ENCODE measurements around the gene DGKB.

Gene DGKB

DNA sequence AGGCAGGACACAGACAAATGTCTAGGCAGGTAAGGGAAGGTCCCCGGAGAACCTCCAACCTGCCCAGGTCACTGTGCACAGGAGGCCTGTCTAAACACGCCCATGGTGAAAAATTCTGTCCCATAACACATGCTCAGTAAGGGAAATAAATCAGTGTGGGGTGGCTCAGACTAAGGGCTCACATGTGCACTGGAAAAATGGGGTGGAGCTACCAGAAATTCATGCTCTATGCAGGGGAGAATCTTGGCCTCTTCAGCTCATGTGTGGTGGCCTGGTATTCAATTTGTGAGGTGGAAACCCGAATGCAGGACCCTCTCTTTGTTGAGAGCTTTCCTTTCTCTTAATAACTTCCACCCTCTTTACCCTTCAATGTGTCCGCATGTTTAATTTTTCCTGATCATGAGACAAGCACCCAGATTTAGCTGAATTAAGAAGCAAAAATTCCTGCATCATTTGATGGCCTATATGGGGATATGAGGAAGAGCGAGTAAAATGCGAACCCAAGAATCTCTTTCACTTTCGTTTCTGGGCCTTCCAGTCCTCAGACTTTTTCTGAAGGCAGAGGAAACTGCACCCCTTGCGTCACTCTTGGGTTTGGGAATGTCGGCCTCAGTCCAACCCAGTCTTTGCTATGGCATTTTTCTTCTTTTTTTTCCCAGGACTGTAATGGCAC is 163.2 kb downstream of the DGKB start:
- in situ Hi-C loops (cut with HindIII; ENCODE audit: low pct_ligation_motif_present, low pct_unique_long_range_greater_than_20kb, low sequenced_read_pairs), result no loop called here

DNA sequence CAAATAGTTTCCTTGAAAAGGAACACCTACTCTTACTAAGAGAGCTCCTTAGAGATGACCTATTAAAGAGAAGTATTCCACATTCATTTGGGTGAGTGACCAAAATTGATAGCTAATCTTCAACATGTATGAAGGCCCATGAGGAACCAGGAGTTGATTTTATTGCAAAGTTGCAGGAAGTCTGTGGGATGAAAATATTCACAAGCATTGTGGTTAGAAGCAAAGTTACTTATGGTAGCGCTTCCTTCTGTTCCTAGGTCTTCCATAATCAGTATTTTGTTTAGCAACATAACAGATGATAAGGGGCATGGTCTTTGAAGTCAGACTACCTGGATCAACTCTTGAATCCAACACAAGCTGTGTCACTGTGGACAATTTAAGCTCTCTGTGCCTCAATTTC is 164.5 kb downstream of the DGKB start:
- in situ Hi-C loops (cut with HindIII; ENCODE audit: low pct_ligation_motif_present, low pct_unique_long_range_greater_than_20kb, low sequenced_read_pairs), result no loop called here
- DNase-seq, result no peak

More for the DNA sequence above, 163.2 kb downstream of the DGKB start:
- peak; percentile 10 for DNase-seq

GRCh38 chr7:14734839-14735321 is 167.7 kb downstream of the DGKB start:
- in situ Hi-C loops (cut with HindIII; ENCODE audit: low pct_ligation_motif_present, low pct_unique_long_range_greater_than_20kb, low sequenced_read_pairs), result no loop called here
- peak; percentile 43 for DNase-seq

- in situ Hi-C loops (cut with HindIII; ENCODE audit: low pct_ligation_motif_present, low pct_unique_long_range_greater_than_20kb, low sequenced_read_pairs), result no loop called here
- no peak for DNase-seq
Observed at GRCh38 chr7:14720785-14721184, 181.8 kb downstream of the DGKB start.

- in situ Hi-C loops (cut with HindIII; ENCODE audit: low pct_ligation_motif_present, low pct_unique_long_range_greater_than_20kb, low sequenced_read_pairs), result no loop called here
- peak; percentile 45 for DNase-seq
Observed at GRCh38 chr7:14717816-14718215, 184.7 kb downstream of the DGKB start.

DNA sequence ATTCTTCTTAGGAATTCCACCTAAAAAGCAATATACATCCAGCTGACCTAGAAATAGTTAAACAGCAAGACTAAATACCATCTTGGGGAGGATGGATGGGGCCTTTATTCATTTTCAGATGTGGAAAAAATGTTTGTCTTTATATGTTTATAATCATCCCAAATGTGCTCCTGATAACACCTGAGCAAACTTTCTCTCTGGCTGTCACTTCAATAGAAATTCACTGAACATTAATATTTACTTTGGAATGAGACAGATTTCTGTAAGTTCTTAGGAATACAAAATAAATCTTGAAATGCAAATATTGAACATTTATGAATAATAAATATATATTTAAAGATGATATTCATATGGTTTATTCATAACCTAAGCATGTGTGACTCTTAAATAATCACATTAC is 185.4 kb downstream of the DGKB start:
- in situ Hi-C loops (cut with HindIII; ENCODE audit: low pct_ligation_motif_present, low pct_unique_long_range_greater_than_20kb, low sequenced_read_pairs), result no loop called here
- DNase-seq, result no peak

DNA sequence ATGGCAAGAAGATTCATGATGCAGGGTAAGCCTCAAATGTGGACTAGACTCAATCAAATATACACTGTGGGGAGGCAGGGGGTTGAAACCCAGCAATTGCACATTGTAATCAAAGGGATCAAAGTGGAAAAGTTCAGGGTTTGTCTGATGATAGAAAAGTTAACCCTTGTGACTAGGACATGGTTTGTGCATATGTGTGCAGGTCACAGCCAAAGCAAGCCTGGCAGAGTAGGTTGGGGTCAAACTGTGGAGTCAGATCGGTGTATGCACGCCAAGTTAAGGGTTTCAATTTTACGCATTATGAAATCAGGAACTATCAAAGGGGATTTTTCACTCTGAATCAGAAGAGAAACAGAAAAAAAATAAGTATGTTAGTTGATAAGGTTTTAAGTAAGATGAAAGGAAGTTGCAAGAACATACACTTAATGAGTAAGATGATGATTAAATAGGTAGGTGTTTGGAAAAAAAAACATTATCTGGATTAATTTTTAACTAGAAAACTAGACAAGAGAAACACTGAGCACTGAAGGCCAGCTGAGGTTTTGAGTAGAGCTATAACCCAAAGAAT is 188.3 kb downstream of the DGKB start:
- DNase-seq, result no peak
- in situ Hi-C loops (cut with HindIII; ENCODE audit: low pct_ligation_motif_present, low pct_unique_long_range_greater_than_20kb, low sequenced_read_pairs), result no loop called here

- peak; percentile 21 for DNase-seq
- in situ Hi-C loops (cut with HindIII; ENCODE audit: low pct_ligation_motif_present, low pct_unique_long_range_greater_than_20kb, low sequenced_read_pairs), result no loop called here
Observed at GRCh38 chr7:14698239-14698638, 204.3 kb downstream of the DGKB start.

- DNase-seq, result no peak
- in situ Hi-C loops (cut with HindIII; ENCODE audit: low pct_ligation_motif_present, low pct_unique_long_range_greater_than_20kb, low sequenced_read_pairs), result no loop called here
Observed at GRCh38 chr7:14697684-14698083, 204.9 kb downstream of the DGKB start.

DNA sequence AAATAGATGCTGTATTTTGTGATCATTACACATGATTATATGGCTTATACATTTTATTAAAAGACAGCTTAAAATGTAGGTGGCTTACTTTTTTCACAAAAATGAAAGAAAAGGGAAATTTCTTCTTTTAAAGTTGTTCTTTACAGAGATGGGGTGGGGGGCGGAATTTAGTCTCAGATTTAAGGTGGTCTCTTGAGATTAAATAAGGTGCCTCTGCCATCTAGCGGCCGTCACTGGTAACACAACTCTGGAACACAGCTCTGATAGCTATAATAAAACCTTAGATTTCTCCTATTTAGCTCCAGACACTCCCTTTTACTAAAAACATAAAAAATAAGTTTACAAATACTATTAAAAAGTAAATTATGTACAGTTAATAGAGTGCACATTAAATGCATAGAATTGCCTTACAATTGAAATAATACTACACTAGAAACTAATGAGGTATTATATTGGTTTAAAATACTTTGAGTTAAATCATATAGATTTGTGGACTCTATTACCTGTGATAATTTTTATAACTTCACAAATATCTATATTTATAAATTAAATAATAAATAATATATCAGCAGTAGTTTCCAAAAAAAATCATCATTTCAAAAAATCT is 210.9 kb downstream of the DGKB start:
- in situ Hi-C loops (cut with HindIII; ENCODE audit: low pct_ligation_motif_present, low pct_unique_long_range_greater_than_20kb, low sequenced_read_pairs), result no loop called here
- peak; percentile 49 for DNase-seq

GRCh38 chr7:14691034-14691433 is 211.5 kb downstream of the DGKB start:
- in situ Hi-C loops (cut with HindIII; ENCODE audit: low pct_ligation_motif_present, low pct_unique_long_range_greater_than_20kb, low sequenced_read_pairs), result no loop called here
- DNase-seq, result no peak

GRCh38 chr7:14690486-14690885 is 212.1 kb downstream of the DGKB start:
- no peak for DNase-seq
- in situ Hi-C loops (cut with HindIII; ENCODE audit: low pct_ligation_motif_present, low pct_unique_long_range_greater_than_20kb, low sequenced_read_pairs), result no loop called here

- no peak for DNase-seq
- in situ Hi-C loops (cut with HindIII; ENCODE audit: low pct_ligation_motif_present, low pct_unique_long_range_greater_than_20kb, low sequenced_read_pairs), result no loop called here
Observed at GRCh38 chr7:14690075-14690474, 212.5 kb downstream of the DGKB start.

DNA sequence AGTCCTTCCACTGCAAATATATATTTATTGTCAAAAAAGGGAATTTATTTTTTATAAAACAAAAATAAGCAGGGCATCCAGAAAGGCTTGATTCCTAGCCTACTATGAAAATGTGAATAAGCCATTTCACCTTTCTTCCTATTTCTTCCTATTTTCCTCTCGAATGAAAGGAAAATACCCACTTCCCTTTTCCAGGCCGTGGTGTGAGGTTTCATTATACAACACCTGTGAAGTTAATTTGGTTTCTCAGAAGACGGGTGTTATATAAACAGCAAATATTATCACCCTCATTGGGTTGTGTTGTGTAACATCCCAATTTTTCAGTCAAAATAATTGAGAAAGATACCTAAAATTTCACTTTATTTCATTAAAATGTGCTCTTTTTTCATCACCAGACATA is 214.3 kb downstream of the DGKB start:
- no peak for DNase-seq
- in situ Hi-C loops (cut with HindIII; ENCODE audit: low pct_ligation_motif_present, low pct_unique_long_range_greater_than_20kb, low sequenced_read_pairs), result no loop called here

DNA sequence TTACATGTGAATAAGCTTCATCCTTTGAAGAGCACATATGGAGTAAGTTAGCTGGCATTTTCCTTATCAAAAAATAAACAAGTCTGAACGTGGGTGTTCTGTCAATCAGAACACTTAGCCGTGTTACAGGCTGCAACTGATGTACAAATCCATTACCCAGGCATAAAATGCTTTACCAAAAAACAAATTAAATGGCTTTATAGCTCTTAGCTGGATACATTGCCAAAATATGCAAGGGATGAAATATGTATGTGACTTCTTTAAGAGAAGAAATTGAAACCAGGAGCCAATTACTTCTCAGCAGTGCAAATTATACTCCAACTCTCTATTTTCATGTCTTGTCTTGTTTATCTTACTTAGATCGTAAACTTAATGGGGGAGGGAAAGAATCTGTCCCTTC is 214.8 kb downstream of the DGKB start:
- in situ Hi-C loops (cut with HindIII; ENCODE audit: low pct_ligation_motif_present, low pct_unique_long_range_greater_than_20kb, low sequenced_read_pairs), result no loop called here
- no peak for DNase-seq

- in situ Hi-C loops (cut with HindIII; ENCODE audit: low pct_ligation_motif_present, low pct_unique_long_range_greater_than_20kb, low sequenced_read_pairs), result no loop called here
- DNase-seq, result no peak
Observed at GRCh38 chr7:14687241-14687640, 215.3 kb downstream of the DGKB start.

GRCh38 chr7:14685167-14685566 is 217.4 kb downstream of the DGKB start:
- in situ Hi-C loops (cut with HindIII; ENCODE audit: low pct_ligation_motif_present, low pct_unique_long_range_greater_than_20kb, low sequenced_read_pairs), result no loop called here
- no peak for DNase-seq

DNA sequence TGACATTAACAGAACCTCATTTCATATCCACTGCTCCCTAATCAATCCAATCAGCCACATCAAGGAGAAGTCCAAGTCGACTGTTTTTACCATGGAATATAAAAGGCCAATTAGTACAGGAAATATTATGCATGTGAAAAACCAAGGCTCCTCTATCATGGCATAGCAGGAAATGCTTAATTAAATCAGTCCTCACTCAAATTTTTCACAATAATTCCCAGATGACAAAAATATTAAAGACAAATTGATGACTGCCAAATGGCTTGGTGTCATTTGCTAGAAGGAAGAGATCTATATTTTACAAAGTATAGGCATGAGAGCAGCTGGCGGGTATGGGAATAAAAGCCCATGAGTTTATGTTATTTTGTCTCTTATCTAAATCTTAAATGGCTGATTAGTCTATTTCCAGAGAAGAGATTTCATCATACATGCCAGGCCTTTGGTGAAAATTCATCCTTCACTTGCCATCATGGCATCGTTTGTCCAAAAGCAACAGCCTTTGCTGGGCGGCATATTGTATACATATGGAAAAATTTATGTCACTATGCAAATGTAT is 219.6 kb downstream of the DGKB start:
- in situ Hi-C loops (cut with HindIII; ENCODE audit: low pct_ligation_motif_present, low pct_unique_long_range_greater_than_20kb, low sequenced_read_pairs), result no loop called here
- no peak for DNase-seq

DNA sequence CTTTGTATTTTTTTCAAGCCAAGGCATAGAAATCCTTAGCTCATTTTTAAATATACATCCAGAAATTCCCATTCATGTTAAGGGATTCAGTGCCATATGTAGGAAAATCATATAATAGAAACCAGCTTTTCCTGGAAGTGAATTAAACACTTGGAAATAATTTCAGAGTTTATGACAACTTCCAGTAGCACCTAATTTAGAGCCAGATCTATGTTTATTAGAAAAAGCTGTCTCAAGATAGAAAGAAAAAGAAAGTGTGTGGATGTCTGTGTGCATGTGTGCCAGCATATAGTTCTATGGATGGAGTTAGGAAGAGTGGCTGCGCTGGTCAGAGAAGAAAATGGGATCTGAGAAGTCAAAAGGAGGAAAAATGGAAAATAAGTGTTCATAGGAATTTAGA is 225.7 kb downstream of the DGKB start:
- in situ Hi-C loops (cut with HindIII; ENCODE audit: low pct_ligation_motif_present, low pct_unique_long_range_greater_than_20kb, low sequenced_read_pairs), result no loop called here
- no peak for DNase-seq

DNA sequence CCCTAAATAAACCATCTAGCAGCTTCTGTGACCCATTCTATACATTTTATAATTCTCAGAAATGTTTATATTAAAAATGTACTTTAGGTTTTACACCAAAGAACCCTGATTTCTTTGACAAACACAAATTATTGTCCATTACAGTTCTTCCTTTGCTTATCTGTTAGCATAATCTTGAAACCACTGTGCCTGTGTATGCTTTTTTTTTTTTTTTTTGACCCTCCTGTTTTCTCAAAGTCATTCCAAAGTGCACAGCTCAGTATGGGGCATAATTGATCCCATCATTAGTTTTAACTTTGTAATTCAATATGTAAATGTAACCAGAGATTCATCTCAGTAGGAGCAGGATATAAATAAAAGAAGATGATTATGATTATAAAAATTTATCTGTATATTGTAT is 229.3 kb downstream of the DGKB start:
- in situ Hi-C loops (cut with HindIII; ENCODE audit: low pct_ligation_motif_present, low pct_unique_long_range_greater_than_20kb, low sequenced_read_pairs), result no loop called here

More for the DNA sequence above, 229.3 kb downstream of the DGKB start:
- no peak for DNase-seq

Measured in ACHN (cell line).